GM12873 (cell line): Measurements from ENCODE around the gene TMEM244.

Experiments
- CTCF ChIP-seq: IDR thresholded peaks from 2 replicates; pipeline ENCODE4 v1.5.1; 2012; ENCODE audit warnings: low read depth, mild to moderate bottlenecking, moderate library complexity, low read length, control low read depth; ENCODE audit not compliant: insufficient read depth; ENCODE audit errors: missing control alignments

The TMEM244 gene

GRCh38 chr6:129842137-129842536 is 19.0 kb downstream of the TMEM244 start:
- no peak for TF ChIP-seq CTCF

GRCh38 chr6:129835691-129836090 is 25.4 kb downstream of the TMEM244 start:
- no peak for TF ChIP-seq CTCF

- no peak for TF ChIP-seq CTCF
These were observed 28.8 kb downstream of the TMEM244 start for GRCh38 chr6:129832299-129832698.

GRCh38 chr6:129828229-129828628 is 32.9 kb downstream of the TMEM244 start:
- no peak for TF ChIP-seq CTCF

- TF ChIP-seq CTCF = no peak
These were observed 42.9 kb downstream of the TMEM244 start for GRCh38 chr6:129818251-129818650.

GRCh38 chr6:129817821-129818220 is 43.3 kb downstream of the TMEM244 start:
- TF ChIP-seq CTCF = no peak

GRCh38 chr6:129817332-129817731 is 43.8 kb downstream of the TMEM244 start:
- no peak for TF ChIP-seq CTCF
